K562 (cell line): ENCODE data around the gene LYST. TPM values are rescaled to one million over a fixed set of nuclear protein-coding genes. Genes with fewer than 3 reads are reported as not detected.

Source experiments
- ATF3 ChIP-seq, 2 experiments: fragments of 450-650 bp in 1 of 2; sonication (generic) in 1 of 2; formaldehyde crosslinking in 1 of 2; IDR thresholded peaks in 1 of 2; conservative IDR thresholded peaks in 1 of 2; 2 replicates each; pipeline versions ENCODE4 v1.6.1 to v1.8.1; 2016 to 2023; ENCODE audit warnings: mild to moderate bottlenecking in 2 of 2, moderate library complexity in 2 of 2, inconsistent platforms in 1 of 2, missing genetic modification reagents in 1 of 2
- CREM ChIP-seq: IDR thresholded peaks from 2 replicates; pipeline ENCODE4 v1.6.1; 2014; ENCODE audit warnings: antibody characterized with exemption, low read depth
- HMGXB4 ChIP-seq: sonication (generic); formaldehyde crosslinking; IDR thresholded peaks from 2 replicates; pipeline ENCODE4 v1.8.1; 2023; ENCODE audit warnings: mild to moderate bottlenecking, missing genetic modification reagents
- IRF2 ChIP-seq: sonication (generic); formaldehyde crosslinking; IDR thresholded peaks from 2 replicates; pipeline ENCODE4 v1.8.1; 2022; ENCODE audit warnings: mild to moderate bottlenecking, missing genetic modification reagents
- KAT2B ChIP-seq: IDR thresholded peaks from one replicate; pipeline ENCODE4 v1.6.1; 2012; ENCODE audit warnings: low read depth, mild to moderate bottlenecking, control low read depth, inconsistent platforms, low read length, moderate library complexity
- MNT ChIP-seq, 2 experiments: fragments of 450-650 bp; conservative IDR thresholded peaks; 2 replicates each; pipeline ENCODE4 v1.6.1; 2017; ENCODE audit warnings: mild to moderate bottlenecking in 2 of 2, moderate library complexity in 2 of 2
- NR3C1 ChIP-seq: sonication (generic); formaldehyde crosslinking; IDR thresholded peaks from 2 replicates; pipeline ENCODE4 v1.8.1; 2022; ENCODE audit warnings: missing genetic modification reagents
- POLR2AphosphoS2 ChIP-seq: IDR thresholded peaks from 2 replicates; pipeline ENCODE4 v1.6.1; 2012; ENCODE audit warnings: low read length, improper control_type of control experiment
- PTRF ChIP-seq: fragments of 450-650 bp; IDR thresholded peaks from 2 replicates; pipeline ENCODE4 v1.6.1; 2016; ENCODE audit warnings: mild to moderate bottlenecking, missing genetic modification characterization, missing compliant biosample characterization
- PURB ChIP-seq: sonication (generic); formaldehyde crosslinking; IDR thresholded peaks from 2 replicates; pipeline ENCODE4 v1.9.0; 2021; ENCODE audit warnings: low read depth, mild to moderate bottlenecking, missing genetic modification reagents
- RERE ChIP-seq: sonication (generic); formaldehyde crosslinking; IDR thresholded peaks from 2 replicates; pipeline ENCODE4 v1.8.0; 2023; ENCODE audit warnings: missing genetic modification reagents, mild to moderate bottlenecking, borderline replicate concordance
- SETDB1 ChIP-seq: IDR thresholded peaks from one replicate; pipeline ENCODE4 v1.6.1; 2012; ENCODE audit warnings: low read length, control low read depth, inconsistent platforms
- SRF ChIP-seq, 2 experiments: fragments of 250-450, 450-650 bp in 1 of 2; sonication (Bioruptor Pico) in 1 of 2; sonication (generic) in 1 of 2; formaldehyde crosslinking; IDR thresholded peaks; 2 replicates each; pipeline versions ENCODE4 v1.5.0 to v1.5.1; 2020 to 2022; ENCODE audit warnings: mild to moderate bottlenecking in 1 of 2, missing genetic modification reagents in 1 of 2
- TCFL5 ChIP-seq: fragments of 250-450 bp; sonication (Bioruptor Pico); conservative IDR thresholded peaks from 2 replicates; pipeline ENCODE4 v1.6.1; 2021; ENCODE audit warnings: mild to moderate bottlenecking, moderate library complexity, matching md5 sums
- ZBTB7A ChIP-seq: IDR thresholded peaks from 2 replicates; pipeline ENCODE4 v1.6.1; 2011; ENCODE audit warnings: low read depth, mild to moderate bottlenecking, low read length, moderate library complexity, borderline replicate concordance; ENCODE audit not compliant: control insufficient read depth
- ZC3H8 ChIP-seq: fragments of 450-650 bp; IDR thresholded peaks from 2 replicates; pipeline ENCODE4 v1.6.1; 2017
- polyA plus RNA-seq, 8 experiments: library from polyadenylated mRNA; depleted of rRNA in 4 of 8; stranded (reverse) in 5 of 8; unstranded in 3 of 8; fragments of >200 nt; fragmentation: Nextera tagmentation in 2 of 8; fragmentation: Illumina TruSeq in 1 of 8; extraction: Ambion mirVana in 2 of 8; extraction: Trizol in 1 of 8; gene quantifications; 2 replicates each; pipeline versions ENCODE4 v1.2.1 to v1.2.3, GENCODE V29; 2011 to 2014; ENCODE audit warnings: inconsistent platforms in 1 of 8, missing spikeins in 1 of 8
- total RNA-seq, 7 experiments: library from RNA; depleted of rRNA in 6 of 7; stranded (reverse); fragments of >200 nt in 6 of 7; fragmentation: Illumina TruSeq in 2 of 7; extraction: Trizol in 2 of 7; gene quantifications; 2 replicates each; pipeline versions ENCODE4 v1.2.1 to v1.2.3, GENCODE V29; 2011 to 2021; ENCODE audit warnings: low replicate concordance in 1 of 7

The LYST gene
- total and polyA plus RNA-seq, 9 of the 15 experiments (the other 6 are each of a cell fraction or from before 2014, with no cell fraction given), result 0.73 to 2.4 (median 1.4) TPM

GRCh38 chr1:235866205-235866912 lies at the start of gene LYST (continued):
- no peak for TF ChIP-seq POLR2AphosphoS2
- no peak for TF ChIP-seq IRF2
- TF ChIP-seq KAT2B, result no peak
- TF ChIP-seq RERE (CRISPR knock-in tag), result no peak
- no peak for TF ChIP-seq SETDB1
- no peak for TF ChIP-seq ZBTB7A
- no peak; the same call in 1 of the 2 replicates for TF ChIP-seq CREM
- no peak for TF ChIP-seq ATF3 (IDR thresholded peaks at IDR 0.05)
- TF ChIP-seq ATF3 (CRISPR knock-in tag; conservative IDR thresholded peaks at IDR 0.05), result no peak
- no peak for TF ChIP-seq NR3C1
- peak in 1 of 2 experiments; percentile 22; a peak in 1 of 4 replicates for TF ChIP-seq MNT (conservative IDR thresholded peaks at IDR 0.05)
- no peak for TF ChIP-seq PURB (CRISPR knock-in tag)
- no peak for TF ChIP-seq HMGXB4 (CRISPR knock-in tag)
- no peak for TF ChIP-seq PTRF (tag)
- no peak for TF ChIP-seq ZC3H8
- TF ChIP-seq TCFL5 (CRISPR knock-in tag), result no peak
- TF ChIP-seq SRF (CRISPR knock-in tag; IDR thresholded peaks at IDR 0.05), result no peak
